CD14-positive monocyte (primary cell): ENCODE measurements around the gene GNS. TPM values are rescaled to one million over a fixed set of nuclear protein-coding genes. Genes with fewer than 3 reads are reported as not detected.

Source experiments
- DNase-seq, 3 donors: peaks; one replicate each; pipeline ENCODE4 v3.0.0-alpha.2; 2011 to 2022
- H2AFZ ChIP-seq: 2 replicates; pipeline ENCODE4 v1.6.0; 2012; ENCODE audit warnings: mild to moderate bottlenecking, low read depth, low read length, inconsistent platforms; ENCODE audit not compliant: insufficient read depth, poor library complexity, severe bottlenecking
- H3K27ac ChIP-seq, 2 donors: 1 replicate in 1 of 2; 2 replicates in 1 of 2; pipeline ENCODE4 v1.5.1; 2012 to 2013; ENCODE audit warnings: low read length in 2 of 2, control low read depth in 1 of 2, inconsistent platforms in 1 of 2, low read depth in 1 of 2, mild to moderate bottlenecking in 1 of 2
- H3K27me3 ChIP-seq, 2 donors: one replicate each; pipeline versions ENCODE4 v1.6.0 to v1.6.1; 2011 to 2013; ENCODE audit warnings: low read length in 2 of 2; ENCODE audit not compliant: control insufficient read depth in 2 of 2, insufficient read depth in 2 of 2
- H3K36me3 ChIP-seq, 2 donors: replicated peaks in 1 of 2; 1 replicate in 1 of 2; 2 replicates in 1 of 2; pipeline versions ENCODE4 v1.5.1 to v1.6.1; 2012 to 2013; ENCODE audit warnings: low read length in 2 of 2, control low read depth in 1 of 2, inconsistent platforms in 1 of 2, mild to moderate bottlenecking in 1 of 2; ENCODE audit not compliant: insufficient read depth in 2 of 2, control insufficient read depth in 1 of 2
- H3K4me1 ChIP-seq, 2 donors: 1 replicate in 1 of 2; 2 replicates in 1 of 2; pipeline versions ENCODE4 v1.5.1 to v1.6.1; 2012 to 2013; ENCODE audit warnings: low read length in 2 of 2, control low read depth in 1 of 2, inconsistent platforms in 1 of 2, mild to moderate bottlenecking in 1 of 2, moderate library complexity in 1 of 2; ENCODE audit not compliant: insufficient read depth in 2 of 2, control insufficient read depth in 1 of 2
- H3K4me2 ChIP-seq: replicated peaks from 2 replicates; pipeline ENCODE3; 2012; ENCODE audit warnings: low read length, moderate library complexity, mild to moderate bottlenecking; ENCODE audit not compliant: poor library complexity, severe bottlenecking; ENCODE audit errors: extremely low read depth
- H3K4me3 ChIP-seq, 3 experiments: fragments of 200-600 bp in 1 of 3; sonication (generic) in 1 of 3; replicated peaks in 1 of 3; 1 replicate in 2 of 3; 2 replicates in 1 of 3; pipeline ENCODE4 v1.5.1; 2011 to 2013; ENCODE audit warnings: low read length in 3 of 3, mild to moderate bottlenecking in 3 of 3, control low read depth in 2 of 3, low read depth in 2 of 3, inconsistent platforms in 1 of 3, moderate library complexity in 1 of 3
- H3K79me2 ChIP-seq: 2 replicates; pipeline ENCODE4 v1.6.0; 2012; ENCODE audit warnings: mild to moderate bottlenecking, control low read depth, inconsistent platforms, low read length, moderate library complexity; ENCODE audit not compliant: insufficient read depth
- H3K9ac ChIP-seq: 2 replicates; pipeline ENCODE4 v1.6.0; 2017; ENCODE audit warnings: low read length, mild to moderate bottlenecking; ENCODE audit not compliant: insufficient read depth, poor library complexity, severe bottlenecking
- H3K9me3 ChIP-seq, 2 donors: replicated peaks in 1 of 2; 1 replicate in 1 of 2; 2 replicates in 1 of 2; pipeline versions ENCODE4 v1.5.1 to v1.6.1; 2012 to 2013; ENCODE audit warnings: low read length in 2 of 2, control low read depth in 1 of 2; ENCODE audit not compliant: control insufficient read depth in 1 of 2, insufficient read depth in 1 of 2
- H4K20me1 ChIP-seq: 2 replicates; pipeline ENCODE4 v1.6.0; 2012; ENCODE audit warnings: mild to moderate bottlenecking, low read length, control low read depth, moderate library complexity; ENCODE audit not compliant: insufficient read depth
- H3K27ac Mint-ChIP-seq, 7 donors: one replicate each; pipeline ENCODE4 v1.8.0; 2020; ENCODE audit warnings: mild to moderate bottlenecking in 7 of 7, mixed read lengths in 7 of 7, moderate library complexity in 6 of 7, inconsistent platforms in 2 of 7
- H3K27me3 Mint-ChIP-seq, 3 donors: one replicate each; pipeline ENCODE4 v1.8.0; 2021 to 2022; ENCODE audit warnings: low read depth in 3 of 3, mild to moderate bottlenecking in 3 of 3, mixed read lengths in 3 of 3, moderate library complexity in 3 of 3, inconsistent platforms in 1 of 3
- H3K36me3 Mint-ChIP-seq, 2 donors: one replicate each; pipeline ENCODE4 v1.8.0; 2020; ENCODE audit warnings: mixed read lengths in 2 of 2, inconsistent platforms in 1 of 2, mild to moderate bottlenecking in 1 of 2
- H3K4me1 Mint-ChIP-seq: one replicate; pipeline ENCODE4 v1.8.0; 2020; ENCODE audit warnings: mild to moderate bottlenecking, mixed read lengths
- H3K4me3 Mint-ChIP-seq, 2 donors: one replicate each; pipeline ENCODE4 v1.8.0; 2020; ENCODE audit warnings: mild to moderate bottlenecking in 2 of 2, mixed read lengths in 2 of 2, moderate library complexity in 1 of 2
- H3K9me3 Mint-ChIP-seq, 7 donors: one replicate each; pipeline ENCODE4 v1.8.0; 2020 to 2022; ENCODE audit warnings: mixed read lengths in 7 of 7, mild to moderate bottlenecking in 6 of 7, moderate library complexity in 6 of 7, inconsistent platforms in 2 of 7
- WGBS: methylation state at CpG from one replicate; pipeline ENCODE4 v1.1.5; 2013; ENCODE audit warnings: missing lambda C conversion rate; ENCODE audit not compliant: insufficient coverage; 5-methylcytosine and 5-hydroxymethylcytosine counted together
- intact Hi-C, 2 donors: fragments of 100-400 bp; cut with micrococcal nuclease; formaldehyde crosslinking; loops; one replicate each; pipeline versions ENCODE4 v1.15.0 to v1.15.1; 2023
- polyA plus RNA-seq, 3 donors: library from polyadenylated mRNA; depleted of rRNA in 1 of 3; unstranded in 2 of 3; stranded (reverse) in 1 of 3; fragments of 300-500 nt in 2 of 3; fragments of >200 nt in 1 of 3; fragmentation: Illumina TruSeq in 2 of 3; gene quantifications; 1 replicate in 2 of 3; 2 replicates in 1 of 3; pipeline ENCODE4 v1.2.3, GENCODE V29; 2012 to 2021
- TF ChIP-seq, protein P1 (sequence below): fragments of 200-600 bp; IDR thresholded peaks from one replicate; pipeline ENCODE4 v1.8.0; 2022; ENCODE audit warnings: antibody characterized with exemption, mild to moderate bottlenecking

Gene GNS
- polyA plus RNA-seq, 3 donors: 103 to 274 (median 203) TPM

DNA sequence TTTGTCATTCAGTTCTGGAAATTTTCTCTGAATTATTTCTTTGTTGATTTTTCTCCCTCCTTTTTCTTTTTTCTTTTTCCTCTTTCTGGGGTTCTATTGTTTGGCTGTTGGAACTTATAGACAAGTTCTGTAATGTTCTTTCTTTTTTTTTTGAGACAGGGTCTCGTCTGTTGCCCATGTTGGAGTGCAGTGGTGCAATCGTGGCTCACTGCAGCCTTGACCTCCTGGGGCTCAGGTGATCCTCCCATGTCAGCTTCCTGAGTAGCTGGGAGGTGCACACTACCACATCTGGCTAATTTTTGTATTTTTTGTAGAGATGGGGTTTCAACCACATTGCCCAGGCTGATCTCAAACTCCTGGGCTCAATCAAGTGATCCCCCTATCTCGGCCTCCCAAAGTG lies 35.1 kb upstream of the GNS start:
- Mint-ChIP-seq H3K36me3 (no peaks in the 10 kb centered on the region), H3K27me3 (peaks cover 2 to 8% (median 5%) of the 10 kb centered on the region in 3 donors), H3K4me1 (peaks cover 7% of the 10 kb centered on the region), H3K27ac (no peak overlapping the region), H3K4me3 (no peak overlapping the region), H3K9me3 (no peaks in the 10 kb centered on the region)
- Histone ChIP-seq H3K27ac (no peak overlapping the region), H3K4me1 (peaks cover 0 to 5% of the 10 kb centered on the region in 2 donors), H3K4me3 (no peak overlapping the region), H3K9ac (no peak overlapping the region), H3K36me3 (no peaks in the 10 kb centered on the region), H3K9me3 (no peaks in the 10 kb centered on the region), H3K4me2 (no peak overlapping the region), H3K79me2 (no peaks in the 10 kb centered on the region), H3K27me3 (no peaks in the 10 kb centered on the region), H4K20me1 (no peaks in the 10 kb centered on the region), H2AFZ (no peak overlapping the region)
- WGBS: 83% methylated on average over 2 of the region's 3 CpGs
- TF ChIP-seq, protein P1, sequence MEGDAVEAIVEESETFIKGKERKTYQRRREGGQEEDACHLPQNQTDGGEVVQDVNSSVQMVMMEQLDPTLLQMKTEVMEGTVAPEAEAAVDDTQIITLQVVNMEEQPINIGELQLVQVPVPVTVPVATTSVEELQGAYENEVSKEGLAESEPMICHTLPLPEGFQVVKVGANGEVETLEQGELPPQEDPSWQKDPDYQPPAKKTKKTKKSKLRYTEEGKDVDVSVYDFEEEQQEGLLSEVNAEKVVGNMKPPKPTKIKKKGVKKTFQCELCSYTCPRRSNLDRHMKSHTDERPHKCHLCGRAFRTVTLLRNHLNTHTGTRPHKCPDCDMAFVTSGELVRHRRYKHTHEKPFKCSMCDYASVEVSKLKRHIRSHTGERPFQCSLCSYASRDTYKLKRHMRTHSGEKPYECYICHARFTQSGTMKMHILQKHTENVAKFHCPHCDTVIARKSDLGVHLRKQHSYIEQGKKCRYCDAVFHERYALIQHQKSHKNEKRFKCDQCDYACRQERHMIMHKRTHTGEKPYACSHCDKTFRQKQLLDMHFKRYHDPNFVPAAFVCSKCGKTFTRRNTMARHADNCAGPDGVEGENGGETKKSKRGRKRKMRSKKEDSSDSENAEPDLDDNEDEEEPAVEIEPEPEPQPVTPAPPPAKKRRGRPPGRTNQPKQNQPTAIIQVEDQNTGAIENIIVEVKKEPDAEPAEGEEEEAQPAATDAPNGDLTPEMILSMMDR: no peak
- no peak for DNase-seq
- intact Hi-C loops: no loop called here

DNA sequence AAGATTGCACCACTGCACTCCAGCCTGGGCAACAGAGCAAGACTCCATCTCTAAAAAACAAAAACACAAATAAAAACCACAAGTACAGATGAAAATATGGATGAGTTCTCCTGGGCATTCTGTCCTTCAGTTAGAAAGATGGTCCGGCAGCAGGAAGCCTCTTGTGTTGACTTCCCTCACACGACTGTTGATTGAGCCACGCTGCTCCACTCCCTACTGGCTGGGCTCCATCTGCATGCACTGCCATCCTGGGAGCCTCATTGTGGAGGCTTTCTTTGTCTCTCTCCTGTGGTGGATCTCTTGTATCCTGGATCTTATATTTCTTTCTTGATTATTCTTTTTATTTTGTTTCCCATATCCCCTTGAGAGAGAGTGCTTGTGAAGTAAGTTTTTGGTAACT lies 34.4 kb upstream of the GNS start:
- no peaks in the 10 kb centered on the region for H3K9me3 ChIP-seq
- H3K4me2 ChIP-seq: no peak overlapping the region
- DNase-seq: no peak
- H2AFZ ChIP-seq: no peak overlapping the region
- no peak overlapping the region for H3K4me3 ChIP-seq
- TF ChIP-seq, protein P1: no peak
- H3K27me3 Mint-ChIP-seq: peaks cover 5 to 7% (median 6%) of the 10 kb centered on the region in 3 donors
- H3K4me1 Mint-ChIP-seq: peaks cover 7% of the 10 kb centered on the region
- intact Hi-C loops: no loop called here
- peaks cover 0 to 5% of the 10 kb centered on the region in 2 donors for H3K4me1 ChIP-seq
- no peak overlapping the region for H3K4me3 Mint-ChIP-seq
- no peak overlapping the region for H3K9ac ChIP-seq
- no peaks in the 10 kb centered on the region for H3K79me2 ChIP-seq
- no peaks in the 10 kb centered on the region for H3K36me3 Mint-ChIP-seq
- H4K20me1 ChIP-seq: no peaks in the 10 kb centered on the region
- H3K36me3 ChIP-seq: no peaks in the 10 kb centered on the region
- H3K27ac ChIP-seq: no peak overlapping the region
- H3K27ac Mint-ChIP-seq: peak overlapping the region in 1 of 7 donors; percentile 19
- H3K27me3 ChIP-seq: no peaks in the 10 kb centered on the region
- peaks cover 0 to 2% (median 0%) of the 10 kb centered on the region in 7 donors for H3K9me3 Mint-ChIP-seq
- no CpG with 5 or more reads among the region's 3 CpGs for WGBS
